ENCODE measurements around the gene OR51B4. TPM values are rescaled to one million over a fixed set of nuclear protein-coding genes. Genes with fewer than 3 reads are reported as not detected.

Gene OR51B4
- total and polyA plus RNA-seq, 7 donors, result not detected

- Histone ChIP-seq H3K36me3 (ENCODE audit: insufficient read depth in 1 of 2, low read depth in 1 of 2) (no peaks in the 10 kb centered on the region), H3K9me3 (no peaks in the 10 kb centered on the region), H3K4me1 (no peaks in the 10 kb centered on the region), H3K4me3 (no peak overlapping the region), H3K27ac (no peak overlapping the region), H3K27me3 (ENCODE audit: insufficient read depth in 3 of 3, low read length in 2 of 3) (no peaks in the 10 kb centered on the region)
- intact Hi-C loops (cut with DNase I), result no loop called here
- TF ChIP-seq CTCF (IDR thresholded peaks at IDR 0.05), result no peak
- DNase-seq, result no peak
- no peak for ATAC-seq
These were observed 20.1 kb downstream of the OR51B4 start for GRCh38 chr11:5281596-5281995.

GRCh38 chr11:5280582-5281102, 21.1 kb downstream of the OR51B4 start:
- peak; percentile 54 to 66 for DNase-seq
- intact Hi-C loops (cut with DNase I), result no loop called here
- TF ChIP-seq CTCF (IDR thresholded peaks at IDR 0.05), result no peak
- no peak overlapping the region for H3K27ac ChIP-seq
- no peaks in the 10 kb centered on the region for H3K27me3 ChIP-seq (ENCODE audit: insufficient read depth in 3 of 3, low read length in 2 of 3)
- H3K36me3 ChIP-seq (ENCODE audit: insufficient read depth in 1 of 2, low read depth in 1 of 2), result no peaks in the 10 kb centered on the region
- 51 to 64% (median 53%) methylated on average over 3 of the region's 3 CpGs for WGBS, 3 donors
- no peaks in the 10 kb centered on the region for H3K9me3 ChIP-seq
- no peaks in the 10 kb centered on the region for H3K4me1 ChIP-seq
- peak in 3 of 4 donors; percentile 55 to 79 (median 56) for ATAC-seq
- no peak overlapping the region for H3K4me3 ChIP-seq

GRCh38 chr11:5279471-5280090, 22.2 kb downstream of the OR51B4 start:
- Histone ChIP-seq H3K9me3 (no peaks in the 10 kb centered on the region), H3K36me3 (ENCODE audit: insufficient read depth in 1 of 2, low read depth in 1 of 2) (no peaks in the 10 kb centered on the region), H3K4me1 (no peaks in the 10 kb centered on the region), H3K4me3 (no peak overlapping the region), H3K27ac (no peak overlapping the region), H3K27me3 (ENCODE audit: insufficient read depth in 3 of 3, low read length in 2 of 3) (no peaks in the 10 kb centered on the region)
- intact Hi-C loops (cut with DNase I), result no loop called here
- WGBS, 3 donors, result 70 to 73% (median 72%) methylated on average over 4 of the region's 4 CpGs
- DNase-seq (no peak), ATAC-seq (no peak)
- TF ChIP-seq CTCF (IDR thresholded peaks at IDR 0.05), result no peak

GRCh38 chr11:5277807-5278382, 23.9 kb downstream of the OR51B4 start:
- ATAC-seq (no peak), DNase-seq (no peak)
- 14 to 65% (median 56%) methylated on average over 1 of the region's 1 CpG for WGBS, 3 donors
- H3K27me3 ChIP-seq (ENCODE audit: insufficient read depth in 3 of 3, low read length in 2 of 3), result no peaks in the 10 kb centered on the region
- no peak for TF ChIP-seq CTCF (IDR thresholded peaks at IDR 0.05)
- no peaks in the 10 kb centered on the region for H3K4me1 ChIP-seq
- H3K9me3 ChIP-seq, result no peaks in the 10 kb centered on the region
- no peak overlapping the region for H3K27ac ChIP-seq
- H3K36me3 ChIP-seq (ENCODE audit: insufficient read depth in 1 of 2, low read depth in 1 of 2), result no peaks in the 10 kb centered on the region
- intact Hi-C loops (cut with DNase I), result no loop called here
- H3K4me3 ChIP-seq, result no peak overlapping the region

Measured in psoas muscle (tissue), 8 donors.